GM13977 (cell line): ENCODE measurements around the gene DGKG.

ENCODE experiments used
- DNase-seq: peaks from one replicate; pipeline ENCODE4 v3.0.0; 2012; ENCODE audit warnings: low spot score
- in situ Hi-C: fragments of 300-500 bp; cut with MboI; formaldehyde crosslinking; loops from one replicate; pipeline ENCODE4 v1.12.0; 2022; ENCODE audit warnings: low sequenced_read_pairs, low pct_unique_long_range_greater_than_20kb, mixed read lengths, inconsistent platforms; ENCODE audit not compliant: unreplicated experiment
- TF ChIP-seq, protein P1 (sequence below): IDR thresholded peaks from 2 replicates; pipeline ENCODE4 v1.5.1; 2012; ENCODE audit warnings: mild to moderate bottlenecking, control low read depth; ENCODE audit not compliant: insufficient read depth; ENCODE audit errors: extremely low read depth, missing control alignments

DGKG gene

DNA sequence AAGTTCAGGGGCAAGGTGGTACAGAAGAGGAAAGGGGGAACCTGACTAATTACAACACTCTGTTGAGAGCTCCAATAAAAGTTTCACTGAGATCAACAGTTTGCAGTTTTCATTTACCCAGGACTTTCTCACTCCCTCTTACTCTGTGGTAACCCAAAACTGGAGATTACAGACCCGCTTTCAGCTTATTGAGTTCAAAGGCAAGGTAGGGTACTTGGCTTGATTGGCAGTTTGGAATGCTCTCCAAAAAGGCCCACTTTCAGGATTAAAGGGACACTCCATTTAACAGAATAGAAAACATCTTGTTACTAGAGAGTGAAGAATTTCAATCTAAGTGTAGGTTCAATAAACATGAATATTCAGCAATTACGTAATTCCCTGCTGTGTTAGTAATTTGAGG lies 135.6 kb downstream of the DGKG start:
- TF ChIP-seq, protein P1, sequence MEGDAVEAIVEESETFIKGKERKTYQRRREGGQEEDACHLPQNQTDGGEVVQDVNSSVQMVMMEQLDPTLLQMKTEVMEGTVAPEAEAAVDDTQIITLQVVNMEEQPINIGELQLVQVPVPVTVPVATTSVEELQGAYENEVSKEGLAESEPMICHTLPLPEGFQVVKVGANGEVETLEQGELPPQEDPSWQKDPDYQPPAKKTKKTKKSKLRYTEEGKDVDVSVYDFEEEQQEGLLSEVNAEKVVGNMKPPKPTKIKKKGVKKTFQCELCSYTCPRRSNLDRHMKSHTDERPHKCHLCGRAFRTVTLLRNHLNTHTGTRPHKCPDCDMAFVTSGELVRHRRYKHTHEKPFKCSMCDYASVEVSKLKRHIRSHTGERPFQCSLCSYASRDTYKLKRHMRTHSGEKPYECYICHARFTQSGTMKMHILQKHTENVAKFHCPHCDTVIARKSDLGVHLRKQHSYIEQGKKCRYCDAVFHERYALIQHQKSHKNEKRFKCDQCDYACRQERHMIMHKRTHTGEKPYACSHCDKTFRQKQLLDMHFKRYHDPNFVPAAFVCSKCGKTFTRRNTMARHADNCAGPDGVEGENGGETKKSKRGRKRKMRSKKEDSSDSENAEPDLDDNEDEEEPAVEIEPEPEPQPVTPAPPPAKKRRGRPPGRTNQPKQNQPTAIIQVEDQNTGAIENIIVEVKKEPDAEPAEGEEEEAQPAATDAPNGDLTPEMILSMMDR, result no peak
- DNase-seq, result no peak
- in situ Hi-C loops, result no loop called here

GRCh38 chr3:186225603-186226002 lies 136.4 kb downstream of the DGKG start:
- DNase-seq, result peak; percentile 49
- in situ Hi-C loops, result no loop called here
- TF ChIP-seq, protein P1, result no peak

GRCh38 chr3:186224041-186224610 lies 137.9 kb downstream of the DGKG start:
- DNase-seq, result no peak

GRCh38 chr3:186223476-186223875 lies 138.6 kb downstream of the DGKG start:
- no peak for DNase-seq
- TF ChIP-seq, protein P1, result no peak
- in situ Hi-C loops, result no loop called here

More at GRCh38 chr3:186224041-186224610, 137.9 kb downstream of the DGKG start:
- TF ChIP-seq, protein P1, result no peak
- in situ Hi-C loops, result no loop called here

DNA sequence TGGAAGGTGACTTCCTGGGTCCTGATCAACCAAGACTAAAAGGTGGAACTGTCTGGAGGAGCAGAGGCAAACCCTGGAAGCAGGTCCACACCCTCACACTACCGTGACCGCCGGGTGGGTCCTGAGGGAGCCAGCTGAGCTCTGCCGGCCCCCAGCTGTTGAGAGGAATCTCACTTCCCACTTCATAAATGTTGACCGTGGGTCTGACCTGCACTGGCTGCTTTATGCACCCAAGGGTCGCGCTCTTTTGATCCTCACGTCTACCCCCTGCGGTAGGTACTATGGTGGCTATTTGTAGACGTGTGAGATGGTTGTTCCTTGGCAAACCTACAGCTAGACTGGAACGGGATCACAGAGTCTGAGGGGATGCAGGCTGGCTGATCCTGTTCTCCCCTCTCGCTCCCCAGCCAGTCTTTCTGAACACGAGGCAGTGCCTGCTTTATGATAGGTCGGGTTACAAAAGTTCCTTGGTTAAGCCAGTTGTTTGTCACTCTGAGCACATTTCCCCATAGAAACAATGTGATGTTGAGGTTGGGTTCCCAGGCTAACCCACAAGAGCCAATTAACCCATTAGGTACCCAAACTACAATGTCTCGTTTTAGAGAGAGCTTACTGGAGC lies 140.2 kb downstream of the DGKG start:
- in situ Hi-C loops, result no loop called here
- TF ChIP-seq, protein P1, result no peak
- no peak for DNase-seq

DNA sequence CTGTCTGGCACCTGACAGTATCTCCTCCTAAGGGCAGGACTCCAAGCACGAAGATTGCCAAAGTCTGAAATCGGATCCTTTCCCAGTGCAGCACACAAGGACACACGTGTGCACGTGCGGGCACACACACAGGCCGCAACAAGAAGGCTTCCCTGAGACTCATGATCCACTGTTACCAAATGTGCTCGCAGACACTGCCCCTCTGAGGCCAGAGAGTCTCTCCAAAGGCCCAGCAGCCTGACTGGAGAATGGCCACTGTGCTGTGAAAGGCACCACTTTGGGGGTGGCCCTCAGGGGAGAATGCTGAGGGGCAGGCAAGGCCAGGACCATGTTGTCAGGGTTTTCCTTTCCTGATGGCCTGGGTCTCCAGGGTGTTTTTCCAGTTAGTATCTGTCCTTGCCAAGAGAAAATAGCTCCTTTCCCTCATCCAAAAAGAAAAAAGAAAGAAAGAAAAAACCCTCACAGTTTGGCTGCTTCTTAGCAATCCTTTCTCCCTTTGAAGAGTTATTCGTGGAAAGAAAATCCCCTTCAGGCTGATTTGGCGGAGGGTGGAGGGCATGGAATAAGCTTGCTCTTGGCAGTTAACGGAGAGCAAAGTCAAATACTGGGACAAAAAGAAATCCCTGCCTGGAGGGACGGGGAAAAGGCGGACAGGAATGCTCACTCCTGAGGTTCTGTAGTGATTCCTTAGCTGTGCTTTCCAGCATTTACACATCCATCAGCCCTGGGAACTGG lies 141.0 kb downstream of the DGKG start:
- in situ Hi-C loops, result no loop called here
- TF ChIP-seq, protein P1, result peak; percentile 9
- no peak for DNase-seq
